Natural killer cell (primary cell): ENCODE measurements around the gene ZBTB42. TPM values are rescaled to one million over a fixed set of nuclear protein-coding genes. Genes with fewer than 3 reads are reported as not detected.

ENCODE experiments used
- ATAC-seq, 3 donors: fragments of 150-1000 bp in 2 of 3; fragments of 200-7000 bp in 1 of 3; cut with Tn5 transposase; 1 replicate in 1 of 3; 2 replicates in 2 of 3; pipeline ENCODE4 v1.10.0; 2021; ENCODE audit warnings: mild to moderate bottlenecking in 2 of 3, moderate library complexity in 2 of 3
- DNase-seq, 2 donors: peaks; one replicate each; pipeline versions ENCODE4 v3.0.0 to v3.0.0-alpha.2; 2013 to 2021; ENCODE audit warnings: mixed read lengths in 1 of 2
- H3K27ac ChIP-seq: one replicate; pipeline ENCODE4 v1.5.1; 2013; ENCODE audit warnings: mild to moderate bottlenecking, low read length
- H3K27me3 ChIP-seq: one replicate; pipeline ENCODE4 v1.6.1; 2013; ENCODE audit warnings: low read length; ENCODE audit not compliant: control insufficient read depth, insufficient read depth
- H3K36me3 ChIP-seq: one replicate; pipeline ENCODE4 v1.6.1; 2013; ENCODE audit warnings: low read length; ENCODE audit not compliant: control insufficient read depth, insufficient read depth
- H3K4me1 ChIP-seq: one replicate; pipeline ENCODE4 v1.6.1; 2013; ENCODE audit warnings: low read length; ENCODE audit not compliant: control insufficient read depth, insufficient read depth
- H3K4me3 ChIP-seq: one replicate; pipeline ENCODE4 v1.5.1; 2013; ENCODE audit warnings: low read length
- H3K9me3 ChIP-seq: one replicate; pipeline ENCODE4 v1.6.1; 2013; ENCODE audit warnings: low read length; ENCODE audit not compliant: control insufficient read depth, insufficient read depth
- H3K27ac Mint-ChIP-seq, 2 donors: one replicate each; pipeline ENCODE4 v1.8.0; 2022; ENCODE audit warnings: mild to moderate bottlenecking in 2 of 2, mixed read lengths in 2 of 2, moderate library complexity in 1 of 2
- H3K27me3 Mint-ChIP-seq, 2 donors: one replicate each; pipeline ENCODE4 v1.8.0; 2022; ENCODE audit warnings: low read depth in 2 of 2, mixed read lengths in 2 of 2
- H3K36me3 Mint-ChIP-seq: one replicate; pipeline ENCODE4 v1.8.0; 2022; ENCODE audit warnings: mixed read lengths
- H3K4me1 Mint-ChIP-seq, 2 donors: one replicate each; pipeline ENCODE4 v1.8.0; 2022; ENCODE audit warnings: mixed read lengths in 2 of 2
- H3K4me3 Mint-ChIP-seq: one replicate; pipeline ENCODE4 v1.8.0; 2022; ENCODE audit warnings: mild to moderate bottlenecking, moderate library complexity, mixed read lengths
- H3K9me3 Mint-ChIP-seq, 2 donors: one replicate each; pipeline ENCODE4 v1.8.0; 2022; ENCODE audit warnings: mixed read lengths in 2 of 2
- WGBS: methylation state at CpG from one replicate; pipeline ENCODE4 v1.1.7; 2013; ENCODE audit warnings: missing lambda C conversion rate; ENCODE audit not compliant: insufficient coverage; 5-methylcytosine and 5-hydroxymethylcytosine counted together
- intact Hi-C: fragments of 100-400 bp; cut with micrococcal nuclease; formaldehyde crosslinking; loops from one replicate; pipeline ENCODE4 v1.14.2; 2022
- total RNA-seq, 4 donors: library from RNA; stranded (reverse); fragments of 120-200 nt in 1 of 4; gene quantifications; one replicate each; pipeline versions ENCODE4 v1.2.3 to v1.2.4, GENCODE V29; 2013 to 2022
- TF ChIP-seq, protein P1 (sequence below): fragments of 200-600 bp; IDR thresholded peaks from one replicate; pipeline ENCODE4 v1.8.0; 2022; ENCODE audit warnings: antibody characterized with exemption

The ZBTB42 gene
- total RNA-seq, 3 donors from 2014 or later (not counting 1 experiment from before 2014, with no cell fraction given): 3.6 to 4.5 (median 3.7) TPM

DNA sequence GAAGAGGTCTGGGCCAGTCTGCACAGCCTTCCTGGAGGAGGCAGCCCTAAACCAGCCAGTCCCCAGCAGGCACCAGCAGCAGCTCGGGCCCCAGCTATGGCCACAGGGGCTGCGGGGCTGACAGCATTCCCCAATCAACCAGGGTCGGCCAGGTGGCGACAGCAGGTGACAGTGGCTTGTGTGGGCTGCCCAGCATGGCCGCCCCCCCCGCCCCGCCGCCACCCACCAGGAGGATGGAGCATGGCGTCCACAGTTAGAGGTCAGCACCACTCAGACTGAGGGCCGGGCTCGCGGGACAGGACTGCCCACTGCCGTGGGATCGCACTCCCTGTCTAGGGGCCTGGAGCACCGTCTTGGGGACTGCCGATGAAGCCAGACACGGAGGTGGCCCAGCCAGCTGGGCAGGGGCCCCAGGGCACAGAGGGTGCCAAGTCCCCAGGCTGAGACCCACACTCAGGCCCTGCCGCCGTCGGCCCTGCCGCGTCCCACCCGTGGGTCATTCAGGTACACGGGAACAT, 20.3 kb upstream of the ZBTB42 start:
- H3K27me3 ChIP-seq: no peaks in the 10 kb centered on the region
- no peak overlapping the region for H3K4me3 ChIP-seq
- Mint-ChIP-seq H3K27ac (no peak overlapping the region), H3K4me3 (no peak overlapping the region), H3K4me1 (peaks cover 0 to 10% of the 10 kb centered on the region in 2 donors), H3K36me3 (no peaks in the 10 kb centered on the region), H3K9me3 (no peaks in the 10 kb centered on the region), H3K27me3 (no peaks in the 10 kb centered on the region)
- intact Hi-C loops: no loop called here
- H3K4me1 ChIP-seq: peaks cover 4% of the 10 kb centered on the region
- ATAC-seq: no peak
- TF ChIP-seq, protein P1, sequence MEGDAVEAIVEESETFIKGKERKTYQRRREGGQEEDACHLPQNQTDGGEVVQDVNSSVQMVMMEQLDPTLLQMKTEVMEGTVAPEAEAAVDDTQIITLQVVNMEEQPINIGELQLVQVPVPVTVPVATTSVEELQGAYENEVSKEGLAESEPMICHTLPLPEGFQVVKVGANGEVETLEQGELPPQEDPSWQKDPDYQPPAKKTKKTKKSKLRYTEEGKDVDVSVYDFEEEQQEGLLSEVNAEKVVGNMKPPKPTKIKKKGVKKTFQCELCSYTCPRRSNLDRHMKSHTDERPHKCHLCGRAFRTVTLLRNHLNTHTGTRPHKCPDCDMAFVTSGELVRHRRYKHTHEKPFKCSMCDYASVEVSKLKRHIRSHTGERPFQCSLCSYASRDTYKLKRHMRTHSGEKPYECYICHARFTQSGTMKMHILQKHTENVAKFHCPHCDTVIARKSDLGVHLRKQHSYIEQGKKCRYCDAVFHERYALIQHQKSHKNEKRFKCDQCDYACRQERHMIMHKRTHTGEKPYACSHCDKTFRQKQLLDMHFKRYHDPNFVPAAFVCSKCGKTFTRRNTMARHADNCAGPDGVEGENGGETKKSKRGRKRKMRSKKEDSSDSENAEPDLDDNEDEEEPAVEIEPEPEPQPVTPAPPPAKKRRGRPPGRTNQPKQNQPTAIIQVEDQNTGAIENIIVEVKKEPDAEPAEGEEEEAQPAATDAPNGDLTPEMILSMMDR: no peak
- no peak for DNase-seq
- no peaks in the 10 kb centered on the region for H3K9me3 ChIP-seq
- no peak overlapping the region for H3K27ac ChIP-seq
- peaks cover 15% of the 10 kb centered on the region for H3K36me3 ChIP-seq
- WGBS: 96% methylated on average over 24 of the region's 24 CpGs

GRCh38 chr14:104781271-104782077, 19.4 kb upstream of the ZBTB42 start:
- Histone ChIP-seq H3K27ac (no peak overlapping the region), H3K36me3 (peaks cover 13% of the 10 kb centered on the region), H3K27me3 (no peaks in the 10 kb centered on the region), H3K4me1 (peaks cover 13% of the 10 kb centered on the region), H3K4me3 (no peak overlapping the region), H3K9me3 (no peaks in the 10 kb centered on the region)
- H3K9me3 Mint-ChIP-seq: no peaks in the 10 kb centered on the region
- no peak overlapping the region for H3K4me3 Mint-ChIP-seq
- no peaks in the 10 kb centered on the region for H3K36me3 Mint-ChIP-seq
- no peak overlapping the region for H3K27ac Mint-ChIP-seq
- intact Hi-C loops: no loop called here
- ATAC-seq (no peak), DNase-seq (no peak)
- TF ChIP-seq, protein P1: no peak
- 91% methylated on average over 18 of the region's 20 CpGs for WGBS
- H3K27me3 Mint-ChIP-seq: no peaks in the 10 kb centered on the region
- peaks cover 0 to 19% of the 10 kb centered on the region in 2 donors for H3K4me1 Mint-ChIP-seq

DNA sequence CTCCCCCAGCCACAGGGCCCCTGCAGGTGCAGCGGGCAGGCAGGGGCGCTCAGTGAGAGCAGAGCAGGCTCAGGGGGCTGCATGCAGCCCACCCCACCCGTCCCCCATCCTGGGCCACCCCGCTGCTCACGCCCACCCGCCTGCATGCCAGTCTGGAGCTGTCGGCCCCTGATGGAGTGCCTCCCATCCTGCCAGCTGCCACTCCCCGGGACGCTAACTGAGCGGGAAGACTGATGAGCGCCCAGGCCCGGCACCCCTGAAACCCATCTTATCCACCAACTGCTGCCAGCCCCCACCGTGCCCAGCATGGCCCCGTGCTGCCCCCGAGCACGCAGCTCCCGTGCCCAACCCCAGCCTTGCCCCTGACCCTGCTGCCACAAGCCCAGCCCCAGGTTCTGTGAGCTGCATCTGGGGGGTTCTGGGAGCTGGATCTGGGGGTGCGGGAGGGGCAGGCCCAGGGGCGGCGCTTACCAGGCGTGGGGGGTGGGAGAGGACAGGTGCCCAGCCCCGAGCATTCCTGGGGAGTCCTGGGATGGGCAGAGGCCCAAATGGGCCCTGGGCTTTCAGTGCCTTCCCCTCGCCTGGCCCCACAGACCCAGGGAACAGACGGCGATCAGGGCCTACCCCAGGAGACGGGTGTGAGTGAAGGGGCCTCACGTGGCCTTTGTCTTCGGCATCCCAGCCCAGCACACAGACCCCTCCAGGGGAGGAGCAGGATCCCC, 18.7 kb upstream of the ZBTB42 start:
- H3K4me3 Mint-ChIP-seq: no peak overlapping the region
- no peaks in the 10 kb centered on the region for H3K27me3 Mint-ChIP-seq
- H3K27me3 ChIP-seq: no peaks in the 10 kb centered on the region
- no peaks in the 10 kb centered on the region for H3K9me3 ChIP-seq
- H3K4me3 ChIP-seq: no peak overlapping the region
- TF ChIP-seq, protein P1: no peak
- ATAC-seq: no peak
- peaks cover 10% of the 10 kb centered on the region for H3K36me3 ChIP-seq
- no peaks in the 10 kb centered on the region for H3K36me3 Mint-ChIP-seq
- no peak overlapping the region for H3K27ac Mint-ChIP-seq
- no peak for DNase-seq
- WGBS: 97% methylated on average over 28 of the region's 28 CpGs
- peaks cover 0 to 22% of the 10 kb centered on the region in 2 donors for H3K4me1 Mint-ChIP-seq
- intact Hi-C loops: no loop called here
- H3K4me1 ChIP-seq: peaks cover 21% of the 10 kb centered on the region
- H3K9me3 Mint-ChIP-seq: no peaks in the 10 kb centered on the region
- H3K27ac ChIP-seq: no peak overlapping the region
